Measurements from ENCODE around the gene EHBP1L1.
A peak's percentile ranks its signal among the peaks of the same experiment; 100 is the strongest.

The EHBP1L1 gene

GRCh38 chr11:65595131-65595530 is 19.3 kb downstream of the EHBP1L1 start:
- DNase-seq (ENCODE audit: low spot score), result no peak

- peak; percentile 54 for DNase-seq (ENCODE audit: low spot score)
Observed at GRCh38 chr11:65595543-65596281, 19.9 kb downstream of the EHBP1L1 start, which contains the start of gene KCNK7. KCNK7 (minus strand) TSS chr11:65595800; CDS start chr11:65595772, 28 bp downstream.

DNA sequence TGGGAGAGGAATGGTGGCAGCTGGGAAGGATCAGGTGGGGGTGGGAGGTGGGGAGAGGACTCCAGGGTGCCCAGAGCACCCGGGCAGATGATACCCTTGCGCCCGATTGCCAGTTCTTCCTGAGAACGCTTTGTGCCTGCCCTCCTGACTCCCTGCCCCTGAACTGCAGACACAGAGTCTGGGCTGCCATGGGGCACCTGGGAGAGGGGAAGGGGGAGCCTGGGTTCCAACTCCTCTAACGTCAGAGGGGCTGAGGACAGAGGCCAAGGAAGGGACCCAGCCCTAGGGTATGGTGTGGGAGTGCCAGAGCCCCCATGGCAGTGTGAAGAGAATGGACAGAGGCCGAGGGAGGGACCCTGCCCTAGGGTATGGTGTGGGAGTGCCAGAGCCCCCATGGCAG is 20.7 kb downstream of the EHBP1L1 start:
- DNase-seq (ENCODE audit: low spot score), result no peak

- no peak for DNase-seq (ENCODE audit: low spot score)
Observed at GRCh38 chr11:65598258-65598699, 22.4 kb downstream of the EHBP1L1 start.

DNA sequence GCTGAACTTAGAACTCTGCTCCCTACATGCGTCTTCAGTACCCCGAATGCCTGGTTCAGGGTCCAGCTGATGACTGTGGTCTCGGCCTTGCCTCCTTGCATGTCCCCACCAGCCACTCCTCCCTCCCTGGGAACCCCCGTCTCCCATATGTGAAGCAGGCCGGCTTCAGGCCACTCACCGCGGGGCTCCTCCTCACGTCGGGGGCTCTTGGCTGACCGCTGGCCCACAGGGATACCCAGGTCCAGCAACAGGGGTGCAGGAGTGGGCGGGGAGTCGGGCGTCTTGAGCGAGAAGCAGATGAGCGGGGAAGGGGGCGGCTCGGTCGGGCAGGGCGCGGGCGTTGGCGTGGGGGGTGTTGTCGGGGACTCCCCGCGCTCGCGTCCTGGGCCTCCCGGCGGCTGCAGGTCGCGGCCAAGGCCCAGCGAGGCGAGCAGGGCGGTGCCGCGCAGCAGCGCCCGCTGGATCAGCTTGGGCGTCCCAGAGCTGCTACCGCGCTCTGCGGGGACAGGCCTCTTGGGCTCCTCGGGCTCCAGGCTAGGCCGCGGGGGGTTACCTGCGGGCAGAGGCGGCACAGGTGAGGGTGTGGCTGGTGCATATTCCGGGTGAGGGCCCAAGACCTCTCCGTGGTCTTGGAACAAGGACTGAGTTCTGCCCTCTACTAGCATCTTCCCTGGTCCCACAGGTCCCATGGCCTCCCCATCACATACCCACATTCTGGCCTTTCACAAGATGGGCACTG is 23.5 kb downstream of the EHBP1L1 start:
- DNase-seq (ENCODE audit: low spot score), result no peak

DNA sequence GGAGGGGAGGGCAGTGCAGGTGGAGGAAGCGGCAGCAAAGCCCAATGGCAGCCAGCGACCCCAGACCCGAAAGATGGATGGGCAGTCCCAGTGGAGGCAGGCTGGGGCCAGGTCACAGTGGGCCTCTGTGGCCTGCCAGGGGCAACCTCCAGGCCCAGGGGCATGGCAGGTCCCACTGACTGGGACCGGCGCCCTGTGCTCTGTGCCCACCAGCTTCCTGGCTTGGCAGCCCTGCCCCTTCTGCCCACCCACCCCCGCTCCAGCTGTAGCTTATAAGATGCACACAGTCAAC is 24.0 kb downstream of the EHBP1L1 start:
- no peak for DNase-seq (ENCODE audit: low spot score)

- DNase-seq (ENCODE audit: low spot score), result no peak
Observed at GRCh38 chr11:65604258-65604657, 28.4 kb downstream of the EHBP1L1 start.

DNA sequence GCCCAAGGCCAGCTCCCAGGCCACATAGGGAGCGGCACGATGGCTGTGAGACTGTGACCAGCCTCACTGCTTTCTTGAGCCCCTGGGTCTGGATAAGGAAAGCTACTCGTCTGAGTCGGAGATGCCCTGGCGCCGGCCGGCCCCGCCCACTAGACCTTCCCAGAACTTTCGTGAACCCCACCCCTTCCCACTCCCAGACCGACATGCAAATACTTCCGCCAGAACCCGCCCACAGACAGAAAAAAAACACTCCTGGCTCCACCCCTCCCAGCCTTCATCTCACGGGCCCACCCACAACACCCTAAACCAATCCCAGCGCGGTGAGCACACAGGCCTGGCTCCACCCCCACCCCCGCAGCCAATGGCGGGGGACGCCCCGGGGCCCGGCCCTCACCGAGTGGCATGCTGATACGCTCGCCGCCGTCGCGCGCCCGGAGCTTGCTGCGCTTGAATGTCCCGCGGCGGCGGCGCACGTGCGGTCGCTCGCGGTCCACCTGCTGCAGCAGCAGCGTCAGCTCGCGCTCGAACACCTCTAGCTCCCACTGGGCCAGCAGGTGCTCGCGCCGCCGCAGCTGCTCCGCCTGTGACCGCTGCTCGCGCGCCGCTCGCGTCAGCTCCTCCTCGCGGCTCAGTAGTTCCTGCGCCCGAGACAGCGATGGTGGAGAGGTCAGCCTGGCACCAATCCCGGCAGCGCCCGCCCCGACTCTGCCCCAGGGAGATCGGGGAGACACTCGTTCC is 31.2 kb downstream of the EHBP1L1 start:
- DNase-seq (ENCODE audit: low spot score), result peak; percentile 96

- DNase-seq (ENCODE audit: low spot score), result no peak
Observed at GRCh38 chr11:65607614-65608426, 32.0 kb downstream of the EHBP1L1 start.

- DNase-seq (ENCODE audit: low spot score), result no peak
Observed at GRCh38 chr11:65609229-65609628, 33.4 kb downstream of the EHBP1L1 start.

DNA sequence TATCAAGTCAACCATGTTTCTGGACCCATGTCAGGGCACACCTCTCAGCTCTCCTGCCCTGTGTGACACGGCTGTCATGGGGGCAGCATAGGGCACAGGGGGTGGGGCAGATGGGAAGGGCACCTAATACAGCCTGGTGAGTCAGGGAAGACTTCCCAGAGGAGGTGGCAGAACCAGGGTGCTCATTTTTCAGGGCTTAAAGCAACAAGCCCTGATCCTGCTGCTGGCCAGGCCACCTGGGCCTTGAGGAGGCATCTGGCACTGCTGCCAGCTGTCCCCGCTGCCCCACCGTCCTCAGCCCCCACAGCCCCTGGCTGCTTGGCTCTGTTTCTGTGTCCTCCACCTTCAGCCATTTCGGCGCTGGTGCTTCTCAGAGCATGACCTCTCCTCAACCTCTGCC is 33.8 kb downstream of the EHBP1L1 start:
- DNase-seq (ENCODE audit: low spot score), result no peak

GRCh38 chr11:65610404-65610803 is 34.6 kb downstream of the EHBP1L1 start:
- DNase-seq (ENCODE audit: low spot score), result no peak

DNA sequence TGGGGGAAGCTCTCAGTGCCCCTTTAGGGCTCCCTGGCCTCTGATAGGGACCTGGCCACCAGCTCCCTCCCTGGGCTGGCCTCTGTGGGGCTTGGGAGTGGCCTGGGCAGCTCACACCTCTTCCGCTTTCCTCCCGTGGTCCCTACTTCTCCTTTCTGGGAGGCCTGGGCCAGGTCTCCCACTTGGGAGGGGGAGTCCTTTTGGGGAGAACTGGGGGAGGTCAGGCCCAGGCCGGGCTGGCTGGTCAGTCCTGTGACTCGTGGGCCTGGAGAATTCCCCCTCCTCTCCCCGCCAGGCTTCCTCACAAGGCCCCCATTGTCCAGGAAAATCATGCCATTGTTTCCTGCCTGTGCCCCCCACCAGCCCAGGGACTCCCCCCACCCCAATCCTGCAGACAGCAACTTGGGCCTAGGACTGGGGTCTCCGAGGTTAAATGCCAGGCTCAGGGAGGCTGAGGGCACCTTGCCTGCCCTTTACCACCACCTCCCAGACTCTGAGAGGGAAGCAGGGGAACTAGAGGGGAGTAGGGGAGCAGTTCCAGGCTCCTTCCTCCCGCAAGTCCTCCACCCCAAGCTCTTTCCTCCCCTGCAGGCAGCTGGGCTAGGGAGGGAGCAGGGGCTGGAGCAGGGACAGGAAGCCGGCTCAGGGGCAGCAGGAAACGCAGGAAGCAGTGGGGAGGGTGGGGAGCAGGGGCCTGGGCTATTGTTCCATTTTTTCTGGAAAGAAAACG is 35.3 kb downstream of the EHBP1L1 start:
- no peak for DNase-seq (ENCODE audit: low spot score)

DNA sequence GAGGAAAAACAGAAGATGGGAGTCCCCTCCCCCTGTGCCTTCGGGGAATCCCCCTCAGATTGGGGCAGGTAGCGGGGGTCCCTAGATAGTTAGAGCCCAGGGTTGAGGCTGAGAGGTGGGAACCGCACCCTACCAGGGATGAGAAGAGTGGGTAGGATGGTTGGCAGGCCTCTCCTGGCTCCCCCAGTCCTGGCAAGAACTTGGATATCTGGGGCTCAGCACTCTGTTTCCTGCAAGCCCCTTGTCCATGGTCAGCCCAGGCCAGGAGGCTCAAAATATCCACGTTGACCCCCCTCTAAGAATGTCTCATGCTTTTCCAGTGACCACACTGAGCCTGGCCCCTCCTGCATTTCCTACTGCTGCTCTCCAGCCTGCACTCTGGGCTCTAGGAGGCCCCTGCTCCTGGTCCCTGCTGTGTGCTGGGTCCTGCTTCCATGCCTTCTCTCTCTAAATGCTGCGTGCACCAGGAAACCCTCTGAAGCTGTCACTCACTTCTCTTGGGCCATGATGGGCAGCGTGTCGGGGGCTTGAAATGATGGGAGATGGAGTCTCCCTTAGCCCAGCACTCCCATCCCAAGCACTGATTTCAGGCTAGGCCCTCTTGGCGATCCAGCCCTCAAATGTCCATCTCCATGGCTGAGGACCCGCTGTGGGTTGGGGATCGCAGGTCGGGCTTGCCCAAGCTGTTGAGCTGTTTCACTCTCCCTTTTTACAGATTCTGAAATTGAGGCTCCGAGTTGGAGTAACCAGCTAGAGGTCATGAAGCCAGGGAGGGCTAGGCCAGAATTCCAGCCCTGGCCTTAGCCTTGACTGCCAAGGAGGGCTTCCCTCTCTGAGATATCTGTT is 36.1 kb downstream of the EHBP1L1 start:
- no peak for DNase-seq (ENCODE audit: low spot score)

DNA sequence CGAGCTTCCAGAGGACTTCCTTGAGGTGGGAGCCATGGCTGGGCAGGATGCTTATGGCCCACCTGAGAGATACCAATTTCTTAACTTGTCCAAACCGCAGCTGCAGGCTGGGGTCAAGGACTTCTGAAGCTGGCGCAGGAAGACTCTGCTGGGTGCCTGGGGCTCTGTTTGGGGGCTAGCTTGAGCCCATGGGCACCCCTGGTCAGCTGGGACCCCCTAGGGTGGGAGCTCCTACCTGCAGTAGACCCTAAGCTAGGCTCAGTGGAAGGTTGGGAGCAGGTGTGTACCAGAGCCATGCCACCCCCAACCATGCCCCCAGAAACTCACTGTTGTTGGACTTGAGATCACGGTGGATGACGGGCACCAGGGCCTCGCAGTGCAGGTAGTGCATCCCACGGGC is 36.8 kb downstream of the EHBP1L1 start:
- no peak for DNase-seq (ENCODE audit: low spot score)

DNA sequence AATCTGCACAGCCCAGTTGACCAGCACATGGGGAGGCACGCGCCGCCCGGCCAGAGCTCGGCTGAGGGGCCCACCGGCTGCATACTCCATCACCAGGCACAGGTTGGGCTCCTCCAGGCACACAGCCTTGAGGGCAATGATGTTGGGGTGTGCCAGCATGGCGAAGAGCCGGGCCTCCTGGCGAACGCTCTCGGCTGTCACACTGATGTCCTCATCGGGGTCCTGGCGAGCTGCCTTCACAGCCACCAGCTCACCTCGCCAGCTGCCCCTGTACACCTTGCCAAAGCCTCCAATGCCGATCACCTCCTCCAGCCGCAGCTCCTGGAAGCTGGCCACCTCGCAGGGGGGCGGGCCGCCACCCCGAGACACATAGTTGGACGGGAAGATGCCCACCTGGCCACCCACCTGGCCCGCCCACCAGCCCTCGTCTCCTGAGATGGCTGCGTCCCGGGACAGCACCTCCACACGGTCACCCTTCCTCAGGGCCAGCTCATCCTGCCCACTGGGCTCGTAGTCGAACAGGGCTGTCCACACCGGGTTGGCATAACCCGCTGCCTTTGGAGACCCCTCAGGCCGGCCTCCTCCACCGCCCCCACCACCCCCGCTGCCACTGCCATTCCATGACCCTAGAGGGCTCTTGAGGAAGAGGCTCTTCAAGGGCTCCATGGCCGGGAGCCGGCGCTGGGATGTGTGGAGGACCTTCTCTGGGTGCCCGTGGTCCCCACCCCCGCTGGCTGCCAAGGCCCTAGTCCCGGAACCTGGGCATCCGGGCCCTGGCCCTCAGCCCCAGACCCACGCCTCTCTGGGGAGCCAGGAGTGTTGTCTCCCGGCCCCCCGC is 37.5 kb downstream of the EHBP1L1 start:
- peak; percentile 50 for DNase-seq (ENCODE audit: low spot score)

DNA sequence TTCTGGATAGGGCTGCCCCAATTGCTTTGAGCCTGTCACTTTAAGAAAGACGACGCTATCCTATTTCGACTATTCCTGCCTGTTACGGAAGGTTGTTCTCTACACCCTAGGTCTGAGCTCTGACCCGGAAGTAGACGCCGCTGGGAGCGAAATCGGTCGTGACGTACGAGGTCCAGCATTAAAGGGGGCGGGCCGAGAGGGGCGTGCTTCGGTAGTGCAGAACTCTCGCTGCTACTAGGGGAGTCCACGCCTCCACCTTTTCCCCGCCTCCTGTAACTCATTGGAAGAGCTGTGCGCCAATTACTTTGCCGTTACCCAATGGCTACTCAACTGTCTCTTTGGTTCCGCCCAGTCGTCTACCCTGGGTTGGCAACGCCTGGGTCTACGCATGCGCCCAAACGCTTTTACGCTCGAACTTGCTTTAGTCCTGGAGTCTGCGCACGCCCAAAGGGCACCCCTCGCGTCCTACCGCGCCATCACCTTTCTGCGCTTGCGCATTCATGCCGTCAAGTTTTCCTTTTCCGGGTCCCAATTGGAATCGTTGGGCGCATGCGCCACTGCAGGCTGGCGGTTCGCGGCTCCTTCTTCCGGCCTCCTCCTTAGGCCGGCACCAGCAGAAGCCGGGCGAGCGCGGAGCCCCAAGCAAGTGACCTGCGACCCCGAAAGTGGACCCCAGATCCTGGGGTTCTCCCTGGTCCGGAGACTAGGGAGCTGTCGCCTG is 39.5 kb downstream of the EHBP1L1 start, which contains the start of gene PCNX3:
Gene PCNX3, plus strand, starts transcription at position 548 of the 721 bp plus-strand sequence. CDS start 536 bp downstream, outside the sequence.
- peak; percentile 100 for DNase-seq (ENCODE audit: low spot score)

DNA sequence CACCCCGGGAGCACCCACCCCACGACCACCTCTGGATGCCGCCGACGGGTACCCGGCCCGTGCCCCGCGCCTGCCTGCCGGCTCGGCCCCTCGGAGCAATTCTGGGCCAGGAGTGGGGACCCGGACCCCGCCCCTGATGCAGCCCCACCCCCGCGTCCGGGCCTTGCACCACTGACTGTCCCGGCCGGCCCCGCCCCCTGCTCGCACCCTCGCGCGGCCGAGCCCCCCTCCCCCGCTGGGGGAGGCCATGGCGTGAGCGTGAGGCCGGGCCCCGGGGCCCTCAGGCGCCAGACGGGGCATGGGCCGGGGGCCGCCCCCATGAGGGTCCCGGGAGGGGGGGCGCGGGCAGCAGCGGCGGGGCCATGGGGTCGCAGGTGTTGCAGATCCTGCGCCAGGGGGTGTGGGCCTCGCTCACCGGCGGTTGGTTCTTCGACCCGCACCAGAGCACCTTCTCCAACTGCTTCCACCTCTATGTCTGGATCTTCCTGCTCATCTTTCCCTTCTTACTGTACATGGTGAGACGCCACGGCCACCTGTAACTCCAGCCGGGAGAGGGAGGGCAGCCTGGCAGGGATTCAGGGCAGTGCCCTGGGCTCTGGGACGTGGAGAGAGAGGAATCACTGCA is 40.2 kb downstream of the EHBP1L1 start:
- DNase-seq (ENCODE audit: low spot score), result peak; percentile 85
